Thyroid gland (tissue), 4 donors: ENCODE measurements around the gene TTLL7.

Experiments used
- POLR2A ChIP-seq, 2 donors: fragments of 450-650 bp; IDR thresholded peaks; one replicate each; pipeline ENCODE4 v1.6.1; 2017; ENCODE audit warnings: antibody characterized with exemption in 2 of 2, mild to moderate bottlenecking in 2 of 2, moderate library complexity in 1 of 2
- TF ChIP-seq, protein P1 (sequence below), 6 experiments: fragments of 200-600 bp in 3 of 6; fragments of 450-650 bp in 3 of 6; sonication (generic) in 3 of 6; IDR thresholded peaks; one replicate each; pipeline ENCODE4 v1.5.1; 2016 to 2019; ENCODE audit warnings: antibody characterized with exemption in 6 of 6, mild to moderate bottlenecking in 2 of 6, inconsistent platforms in 1 of 6, moderate library complexity in 1 of 6

DNA sequence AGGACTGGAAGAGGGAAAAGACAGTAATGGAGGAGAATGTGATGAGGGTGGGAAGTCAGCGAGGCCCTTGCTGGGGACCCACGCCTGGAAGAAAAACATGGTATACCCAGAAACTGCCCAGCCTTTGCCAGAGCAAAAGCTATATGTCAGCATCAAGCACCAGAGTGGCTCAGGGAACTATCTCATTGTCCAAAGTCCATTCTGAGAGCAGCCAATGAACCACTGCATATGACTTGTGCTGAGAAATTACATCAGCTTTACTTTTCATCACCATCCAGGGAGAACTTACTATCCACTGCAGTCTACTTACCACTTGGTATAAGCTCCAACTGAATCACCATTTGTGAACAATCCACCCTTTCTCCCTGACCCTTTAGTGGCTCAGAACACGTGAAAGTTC is 148.1 kb downstream of the TTLL7 start:
- TF ChIP-seq, protein P1, sequence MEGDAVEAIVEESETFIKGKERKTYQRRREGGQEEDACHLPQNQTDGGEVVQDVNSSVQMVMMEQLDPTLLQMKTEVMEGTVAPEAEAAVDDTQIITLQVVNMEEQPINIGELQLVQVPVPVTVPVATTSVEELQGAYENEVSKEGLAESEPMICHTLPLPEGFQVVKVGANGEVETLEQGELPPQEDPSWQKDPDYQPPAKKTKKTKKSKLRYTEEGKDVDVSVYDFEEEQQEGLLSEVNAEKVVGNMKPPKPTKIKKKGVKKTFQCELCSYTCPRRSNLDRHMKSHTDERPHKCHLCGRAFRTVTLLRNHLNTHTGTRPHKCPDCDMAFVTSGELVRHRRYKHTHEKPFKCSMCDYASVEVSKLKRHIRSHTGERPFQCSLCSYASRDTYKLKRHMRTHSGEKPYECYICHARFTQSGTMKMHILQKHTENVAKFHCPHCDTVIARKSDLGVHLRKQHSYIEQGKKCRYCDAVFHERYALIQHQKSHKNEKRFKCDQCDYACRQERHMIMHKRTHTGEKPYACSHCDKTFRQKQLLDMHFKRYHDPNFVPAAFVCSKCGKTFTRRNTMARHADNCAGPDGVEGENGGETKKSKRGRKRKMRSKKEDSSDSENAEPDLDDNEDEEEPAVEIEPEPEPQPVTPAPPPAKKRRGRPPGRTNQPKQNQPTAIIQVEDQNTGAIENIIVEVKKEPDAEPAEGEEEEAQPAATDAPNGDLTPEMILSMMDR (IDR thresholded peaks at IDR 0.05): no peak
- no peak for TF ChIP-seq POLR2A (IDR thresholded peaks at IDR 0.05)
